A549 (cell line): Measurements from ENCODE around the gene INO80. TPM values are rescaled to one million over a fixed set of nuclear protein-coding genes. Genes with fewer than 3 reads are reported as not detected.

Experiments used
- ATAC-seq, 2 experiments: fragments of 200-7000 bp in 1 of 2; fragments of >200 bp in 1 of 2; cut with Nextera tagmentation in 1 of 2; cut with Tn5 transposase in 1 of 2; 3 replicates each; pipeline versions ENCODE4 v1.8.0 to v1.9.1; 2018 to 2020; ENCODE audit warnings: mild to moderate bottlenecking in 1 of 2, moderate library complexity in 1 of 2
- CTCF ChIA-PET: fragments of 300-600 bp; sonication (Branson Sonifier 250); formaldehyde crosslinking; extraction: SDS; loops from one replicate; lab custom pipeline; 2021; ENCODE audit warnings: antibody characterized with exemption, inconsistent platforms; lab: Yijun Ruan, JAX
- POLR2A ChIA-PET: fragments of 350-600 bp; formaldehyde crosslinking; extraction: SDS; loops from one replicate; lab custom pipeline; 2021; ENCODE audit warnings: antibody characterized with exemption, inconsistent platforms; lab: Yijun Ruan, JAX
- DNase-seq, 2 experiments: peaks; one replicate each; pipeline versions ENCODE4 v3.0.0 to v3.0.0-alpha.2; 2011 to 2016; ENCODE audit warnings: low read depth in 1 of 2, low spot score in 1 of 2
- FAIRE-seq: peaks from 2 replicates; lab custom pipeline; 2011; peaks lifted over from hg19 to GRCh38; lab: Jason Lieb, UNC
- H3K27ac ChIP-seq, 2 experiments: fragments of >200 bp; sonication (Bioruptor Twin); formaldehyde crosslinking; 3 replicates each; pipeline ENCODE4 v1.5.1; 2016 to 2017
- H3K4me1 ChIP-seq: fragments of >200 bp; sonication (Bioruptor Twin); formaldehyde crosslinking; 3 replicates; pipeline ENCODE4 v1.6.1; 2016
- H3K4me2 ChIP-seq: fragments of >200 bp; sonication (Bioruptor Twin); formaldehyde crosslinking; 3 replicates; pipeline ENCODE4 v1.6.1; 2016
- H3K4me3 ChIP-seq: fragments of >200 bp; sonication (Bioruptor Twin); formaldehyde crosslinking; 3 replicates; pipeline ENCODE4 v1.5.1; 2016
- H3K9me3 ChIP-seq: fragments of >200 bp; sonication (Bioruptor Twin); formaldehyde crosslinking; 3 replicates; pipeline ENCODE4 v1.6.1; 2016
- ATOH8 ChIP-seq: fragments of 250-450 bp; sonication (Bioruptor Pico); IDR thresholded peaks from 2 replicates; pipeline ENCODE4 v1.5.0; 2020; ENCODE audit warnings: low read depth, mild to moderate bottlenecking, moderate library complexity
- BCL3 ChIP-seq: fragments of >200 bp; sonication (Bioruptor Twin); formaldehyde crosslinking; IDR thresholded peaks from 3 replicates; pipeline ENCODE4 v1.6.1; 2016
- BHLHE40 ChIP-seq: IDR thresholded peaks from 2 replicates; pipeline ENCODE4 v1.6.1; 2012; ENCODE audit warnings: low read depth, low read length, inconsistent platforms
- CBX2 ChIP-seq: fragments of 200-600 bp; sonication (generic); IDR thresholded peaks from 2 replicates; pipeline ENCODE4 v1.6.1; 2016; ENCODE audit warnings: low read depth, mild to moderate bottlenecking, borderline replicate concordance
- CEBPB ChIP-seq, 2 experiments: fragments of >200 bp in 1 of 2; sonication (Bioruptor Twin) in 1 of 2; formaldehyde crosslinking in 1 of 2; IDR thresholded peaks; 2 replicates each; pipeline ENCODE4 v1.6.1; 2012 to 2016
- CHD4 ChIP-seq: fragments of 200-600 bp; sonication (generic); IDR thresholded peaks from 2 replicates; pipeline ENCODE4 v1.6.1; 2016; ENCODE audit warnings: antibody characterized with exemption, mild to moderate bottlenecking, borderline replicate concordance
- EHMT2 ChIP-seq: fragments of 200-600 bp; sonication (generic); IDR thresholded peaks from 2 replicates; pipeline ENCODE4 v1.6.1; 2016; ENCODE audit warnings: antibody characterized with exemption, low read depth, mild to moderate bottlenecking, moderate library complexity
- ELK1 ChIP-seq: fragments of 150-350 bp; IDR thresholded peaks from 2 replicates; pipeline ENCODE4 v1.6.1; 2014; ENCODE audit warnings: low read depth, mild to moderate bottlenecking, low read length
- EP300 ChIP-seq, 2 experiments: fragments of >200 bp; sonication (Bioruptor Twin); formaldehyde crosslinking; IDR thresholded peaks; 2 replicates in 1 of 2; 3 replicates in 1 of 2; pipeline ENCODE4 v1.6.1; 2016 to 2017
- FOSB ChIP-seq: fragments of 250-450 bp; sonication (Bioruptor Pico); IDR thresholded peaks from 2 replicates; pipeline ENCODE4 v1.5.0; 2020; ENCODE audit warnings: mild to moderate bottlenecking, moderate library complexity
- FOSL2 ChIP-seq, 2 experiments: fragments of 450-650 bp in 1 of 2; fragments of >200 bp in 1 of 2; sonication (Bioruptor Twin) in 1 of 2; formaldehyde crosslinking; IDR thresholded peaks; 2 replicates each; pipeline versions ENCODE4 v1.5.0 to v1.6.1; 2016 to 2020; ENCODE audit warnings: mild to moderate bottlenecking in 1 of 2, moderate library complexity in 1 of 2
- HDAC2 ChIP-seq: fragments of 200-600 bp; sonication (generic); IDR thresholded peaks from 2 replicates; pipeline ENCODE4 v1.6.1; 2016
- HOXB5 ChIP-seq: fragments of 250-450 bp; sonication (Bioruptor Pico); IDR thresholded peaks from 2 replicates; pipeline ENCODE4 v1.5.0; 2020; ENCODE audit warnings: mild to moderate bottlenecking, moderate library complexity
- JUN ChIP-seq, 2 experiments: fragments of >200 bp; sonication (Bioruptor Twin); formaldehyde crosslinking; IDR thresholded peaks; 2 replicates in 1 of 2; 3 replicates in 1 of 2; pipeline ENCODE4 v1.6.1; 2016 to 2017
- JUNB ChIP-seq: fragments of >200 bp; sonication (Bioruptor Twin); formaldehyde crosslinking; IDR thresholded peaks from 2 replicates; pipeline ENCODE4 v1.6.1; 2016
- MAFK ChIP-seq: fragments of 450-650 bp; IDR thresholded peaks from 2 replicates; pipeline ENCODE4 v1.6.1; 2014; ENCODE audit not compliant: partially characterized antibody
- MAX ChIP-seq: IDR thresholded peaks from 2 replicates; pipeline ENCODE4 v1.6.1; 2012
- MYC ChIP-seq: IDR thresholded peaks from 2 replicates; pipeline ENCODE4 v1.6.1; 2012; ENCODE audit warnings: mild to moderate bottlenecking, inconsistent platforms, low read length, improper control_type of control experiment, borderline replicate concordance
- NR3C1 ChIP-seq: fragments of >200 bp; sonication (Bioruptor Twin); formaldehyde crosslinking; IDR thresholded peaks from 3 replicates; pipeline ENCODE4 v1.6.1; 2017
- POLR2A ChIP-seq: IDR thresholded peaks from 2 replicates; pipeline ENCODE4 v1.6.1; 2012; ENCODE audit warnings: mild to moderate bottlenecking, low read length
- RAD21 ChIP-seq, 2 experiments: fragments of >200 bp in 1 of 2; sonication (Bioruptor Twin) in 1 of 2; formaldehyde crosslinking in 1 of 2; IDR thresholded peaks in 1 of 2; conservative IDR thresholded peaks in 1 of 2; 2 replicates in 1 of 2; 3 replicates in 1 of 2; pipeline ENCODE4 v1.6.1; 2012 to 2018; ENCODE audit warnings: inconsistent platforms in 1 of 2
- RARB ChIP-seq: fragments of 250-450 bp; sonication (Bioruptor Pico); IDR thresholded peaks from 2 replicates; pipeline ENCODE4 v1.8.0; 2021; ENCODE audit warnings: mild to moderate bottlenecking, moderate library complexity
- RFX5 ChIP-seq: fragments of 450-650 bp; IDR thresholded peaks from 2 replicates; pipeline ENCODE4 v1.7.1; 2014; ENCODE audit warnings: antibody characterized with exemption, mild to moderate bottlenecking, moderate library complexity
- TFCP2L1 ChIP-seq: fragments of 250-450 bp; sonication (Bioruptor Pico); IDR thresholded peaks from 2 replicates; pipeline ENCODE4 v1.5.0; 2021; ENCODE audit warnings: mild to moderate bottlenecking
- TP53 ChIP-seq: fragments of 250-450 bp; sonication (Bioruptor Pico); IDR thresholded peaks from 2 replicates; pipeline ENCODE4 v1.5.0; 2021; ENCODE audit warnings: mild to moderate bottlenecking, moderate library complexity
- USF2 ChIP-seq: fragments of 450-650 bp; IDR thresholded peaks from 2 replicates; pipeline ENCODE4 v1.6.1; 2014; ENCODE audit warnings: antibody characterized with exemption
- ZSCAN20 ChIP-seq: fragments of 250-450 bp; sonication (Bioruptor Pico); IDR thresholded peaks from 2 replicates; pipeline ENCODE4 v1.8.0; 2022; ENCODE audit warnings: mild to moderate bottlenecking, moderate library complexity
- WGBS: methylation state at CpG from one replicate; pipeline ENCODE4 v1.1.6; 2017; ENCODE audit errors: missing lambda C conversion rate; 5-methylcytosine and 5-hydroxymethylcytosine counted together
- polyA plus RNA-seq, 4 experiments: library from polyadenylated mRNA; depleted of rRNA in 3 of 4; stranded (reverse); fragments of >200 nt; fragmentation: RNase III in 1 of 4; extraction: RNeasy Plus Mini Kit Qiagen cat#74134 plus additional on column Dnase treatment in 1 of 4; gene quantifications; 2 replicates in 3 of 4; 3 replicates in 1 of 4; pipeline ENCODE4 v1.2.3, GENCODE V29; 2011 to 2017

The INO80 gene
- polyA plus RNA-seq, 2 of the 4 experiments (the other 2 are of a cell fraction): 6.7 to 10.9 TPM

- TF ChIP-seq CEBPB (IDR thresholded peaks at IDR 0.05): no peak
- TF ChIP-seq RFX5: no peak
- TF ChIP-seq JUN (IDR thresholded peaks at IDR 0.05): no peak
- no peak for TF ChIP-seq EP300 (IDR thresholded peaks at IDR 0.05)
These were observed 173.2 kb downstream of the INO80 start (continued) for GRCh38 chr15:40942878-40943277.

GRCh38 chr15:40942337-40942854 is 173.7 kb downstream of the INO80 start:
- CTCF ChIA-PET: interaction anchor here (0.6 to 5.9 kb wide), 51 partner anchors 12 to 1806 kb away, joined by 3 to 76 read pairs (median 7); partner anchors contain the start of genes CHAC1, CHP1, DLL4 and EXD1
- no peak for TF ChIP-seq FOSB (CRISPR knock-in tag)
- no peak for TF ChIP-seq RARB
- TF ChIP-seq BCL3: no peak
- no peak for TF ChIP-seq BHLHE40
- no peak for TF ChIP-seq TFCP2L1
- TF ChIP-seq MYC: no peak
- TF ChIP-seq TP53 (CRISPR knock-in tag): no peak
- TF ChIP-seq MAX: no peak
- TF ChIP-seq RAD21 (conservative IDR thresholded peaks at IDR 0.05 in 1 of 2, IDR thresholded peaks at IDR 0.05 in 1 of 2): no peak
- TF ChIP-seq USF2: no peak
- no peak for TF ChIP-seq EHMT2
- DNase-seq (no peak), FAIRE-seq (no peak), ATAC-seq (no peak)
- no peaks in the 10 kb centered on the region for H3K9me3 ChIP-seq
- peak overlapping the region; percentile 61 for H3K4me3 ChIP-seq
- H3K27ac ChIP-seq: peak overlapping the region; percentile 89 to 94
- WGBS: 76% methylated on average over 14 of the region's 15 CpGs
- H3K4me1 ChIP-seq: peaks cover 18% of the 10 kb centered on the region
- H3K4me2 ChIP-seq: peak overlapping the region; percentile 95
- POLR2A ChIA-PET: interaction anchor here (0.5 to 3.1 kb wide), 4 partner anchors 11 to 317 kb away, joined by 3 to 29 read pairs (median 10); partner anchors contain the start of genes CHAC1 and DLL4

GRCh38 chr15:40941528-40942336 is 174.3 kb downstream of the INO80 start:
- H3K9me3 ChIP-seq: no peaks in the 10 kb centered on the region
- FAIRE-seq: no peak
- 0% methylated on average over 7 of the region's 92 CpGs for whole genome bisulfite sequencing
- peak; percentile 76 to 81 for ATAC-seq
- DNase-seq: peak; percentile 58 to 63
- peak overlapping the region; percentile 61 for H3K4me3 ChIP-seq
- CTCF ChIA-PET: interaction anchor here (0.5 to 5.9 kb wide), 66 partner anchors 11 to 1807 kb away, joined by 3 to 76 read pairs (median 4); partner anchors contain the start of genes CHAC1, CHP1, DLL4 and EXD1
- peak overlapping the region; percentile 89 to 94 for H3K27ac ChIP-seq
- H3K4me1 ChIP-seq: peaks cover 18% of the 10 kb centered on the region
- POLR2A ChIA-PET: interaction anchor here (0.5 to 3.1 kb wide), 6 partner anchors 11 to 383 kb away, joined by 3 to 29 read pairs (median 4); partner anchors contain the start of genes CHAC1 and DLL4
- H3K4me2 ChIP-seq: peak overlapping the region; percentile 95
- TF ChIP-seq MAFK (no peak), ZSCAN20 (CRISPR knock-in tag) (no peak), CEBPB (IDR thresholded peaks at IDR 0.05) (no peak), ATOH8 (CRISPR knock-in tag) (no peak), CBX2 (no peak), FOSB (CRISPR knock-in tag) (no peak), CHD4 (no peak), HDAC2 (no peak), MYC (no peak), JUNB (no peak), FOSL2 (IDR thresholded peaks at IDR 0.05) (no peak), FOSL2 (CRISPR knock-in tag; IDR thresholded peaks at IDR 0.05) (peak; percentile 18; the same call in 1 of the 2 replicates), MAX (0 out of 2 replicates have a peak, but pooled peaks have one; percentile 34), USF2 (peak; percentile 39), POLR2A (no peak; the same call in 1 of the 2 replicates), ELK1 (no peak), HOXB5 (CRISPR knock-in tag) (no peak), RAD21 (conservative IDR thresholded peaks at IDR 0.05 in 1 of 2, IDR thresholded peaks at IDR 0.05 in 1 of 2) (peak; percentile 32 to 66; a peak in 4 of 5 replicates), NR3C1 (no peak)
